Cardiac muscle cell (in vitro differentiated cells and primary cell): ENCODE results near the gene ASCL5. TPM values are rescaled to one million over a fixed set of nuclear protein-coding genes. Genes with fewer than 3 reads are reported as not detected.

Experiments used
- DNase-seq, 2 donors: peaks; one replicate each; pipeline versions ENCODE4 v3.0.0 to v3.0.0-alpha.2; 2010 to 2017; ENCODE audit warnings: low read depth in 1 of 2, low spot score in 1 of 2
- H3K27ac ChIP-seq: fragments of 200-600 bp; sonication (generic); 2 replicates; pipeline ENCODE4 v1.5.1; 2016
- H3K27me3 ChIP-seq: fragments of 200-600 bp; sonication (generic); 2 replicates; pipeline ENCODE4 v1.6.0; 2016; ENCODE audit warnings: control low read depth
- H3K36me3 ChIP-seq: fragments of 200-600 bp; sonication (generic); 2 replicates; pipeline ENCODE4 v1.5.1; 2016; ENCODE audit warnings: control low read depth
- H3K4me1 ChIP-seq: fragments of 200-600 bp; sonication (generic); 2 replicates; pipeline ENCODE4 v1.8.1; 2017; ENCODE audit warnings: low read depth, mild to moderate bottlenecking, mixed run types
- H3K4me3 ChIP-seq: fragments of 200-600 bp; sonication (generic); 2 replicates; pipeline ENCODE4 v1.5.1; 2016; ENCODE audit warnings: mild to moderate bottlenecking
- H3K9me3 ChIP-seq: fragments of 200-600 bp; sonication (generic); 2 replicates; pipeline ENCODE4 v1.5.1; 2017; ENCODE audit warnings: low read depth, mild to moderate bottlenecking, control low read depth
- polyA plus RNA-seq: library from polyadenylated mRNA; unstranded; fragments of >200 nt; fragmentation: Nextera tagmentation; extraction: Ambion mirVana; gene quantifications from 2 replicates; pipeline ENCODE4 v1.2.1, GENCODE V29; 2016
- total RNA-seq: library from RNA; depleted of rRNA; stranded (reverse); fragments of >200 nt; gene quantifications from 2 replicates; pipeline ENCODE4 v1.2.3, GENCODE V29; 2016
- TF ChIP-seq, protein P1 (sequence below): IDR thresholded peaks from 2 replicates; pipeline ENCODE4 v1.5.1; 2012; ENCODE audit warnings: low read depth, mild to moderate bottlenecking, low read length

ASCL5 gene
- total and polyA plus RNA-seq, 2 experiments from 2014 or later: 0.18 TPM; not detected in 1

DNA sequence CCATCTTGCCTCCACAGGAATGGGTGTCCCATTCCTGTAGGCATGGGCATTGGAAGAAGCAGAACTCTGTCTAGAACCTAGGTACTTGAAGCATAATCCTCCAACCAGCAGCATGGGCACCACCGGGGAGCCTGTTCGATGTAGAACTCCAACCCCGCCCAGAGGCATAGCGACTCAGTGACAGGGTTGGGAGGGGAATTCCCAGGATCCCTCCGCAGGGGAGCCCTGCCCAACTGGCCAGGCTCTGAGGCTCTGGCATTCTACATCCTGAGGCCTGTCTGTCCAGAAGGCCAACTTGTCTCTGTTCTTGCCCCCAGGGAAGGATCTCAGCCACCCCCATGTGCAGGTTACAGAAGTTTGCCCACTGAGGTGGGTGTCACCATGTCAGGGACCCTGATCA lies 53.0 kb downstream of the ASCL5 start:
- Histone ChIP-seq H3K4me1 (peaks cover 12% of the 10 kb centered on the region), H3K36me3 (no peaks in the 10 kb centered on the region), H3K9me3 (no peaks in the 10 kb centered on the region), H3K27ac (no peak overlapping the region), H3K4me3 (no peak overlapping the region), H3K27me3 (no peaks in the 10 kb centered on the region)
- no peak for DNase-seq
- TF ChIP-seq, protein P1, sequence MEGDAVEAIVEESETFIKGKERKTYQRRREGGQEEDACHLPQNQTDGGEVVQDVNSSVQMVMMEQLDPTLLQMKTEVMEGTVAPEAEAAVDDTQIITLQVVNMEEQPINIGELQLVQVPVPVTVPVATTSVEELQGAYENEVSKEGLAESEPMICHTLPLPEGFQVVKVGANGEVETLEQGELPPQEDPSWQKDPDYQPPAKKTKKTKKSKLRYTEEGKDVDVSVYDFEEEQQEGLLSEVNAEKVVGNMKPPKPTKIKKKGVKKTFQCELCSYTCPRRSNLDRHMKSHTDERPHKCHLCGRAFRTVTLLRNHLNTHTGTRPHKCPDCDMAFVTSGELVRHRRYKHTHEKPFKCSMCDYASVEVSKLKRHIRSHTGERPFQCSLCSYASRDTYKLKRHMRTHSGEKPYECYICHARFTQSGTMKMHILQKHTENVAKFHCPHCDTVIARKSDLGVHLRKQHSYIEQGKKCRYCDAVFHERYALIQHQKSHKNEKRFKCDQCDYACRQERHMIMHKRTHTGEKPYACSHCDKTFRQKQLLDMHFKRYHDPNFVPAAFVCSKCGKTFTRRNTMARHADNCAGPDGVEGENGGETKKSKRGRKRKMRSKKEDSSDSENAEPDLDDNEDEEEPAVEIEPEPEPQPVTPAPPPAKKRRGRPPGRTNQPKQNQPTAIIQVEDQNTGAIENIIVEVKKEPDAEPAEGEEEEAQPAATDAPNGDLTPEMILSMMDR: no peak

DNA sequence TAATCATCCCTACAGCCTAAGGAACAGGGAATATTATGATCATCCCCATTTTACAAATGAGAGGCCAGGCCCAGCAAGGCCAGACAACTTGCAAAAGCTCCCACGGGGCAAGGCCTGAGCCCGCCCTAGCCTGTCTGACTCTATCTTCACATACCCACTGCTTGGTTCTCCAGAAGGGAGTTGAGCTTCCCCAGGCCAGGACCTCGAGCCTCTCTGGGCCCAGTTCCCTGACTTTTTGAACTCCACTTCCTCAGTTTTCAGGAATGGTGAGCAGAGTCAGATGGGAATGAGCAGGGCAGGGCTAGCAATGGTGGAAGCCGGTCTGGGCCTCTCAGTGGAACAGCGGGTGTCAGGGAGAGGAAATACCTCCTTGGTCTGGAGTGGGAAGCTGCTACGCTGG lies 54.1 kb downstream of the ASCL5 start:
- no peaks in the 10 kb centered on the region for H3K27me3 ChIP-seq
- H3K4me3 ChIP-seq: no peak overlapping the region
- no peak overlapping the region for H3K27ac ChIP-seq
- H3K36me3 ChIP-seq: no peaks in the 10 kb centered on the region
- TF ChIP-seq, protein P1: no peak
- H3K4me1 ChIP-seq: peaks cover 14% of the 10 kb centered on the region
- no peak for DNase-seq
- no peaks in the 10 kb centered on the region for H3K9me3 ChIP-seq

DNA sequence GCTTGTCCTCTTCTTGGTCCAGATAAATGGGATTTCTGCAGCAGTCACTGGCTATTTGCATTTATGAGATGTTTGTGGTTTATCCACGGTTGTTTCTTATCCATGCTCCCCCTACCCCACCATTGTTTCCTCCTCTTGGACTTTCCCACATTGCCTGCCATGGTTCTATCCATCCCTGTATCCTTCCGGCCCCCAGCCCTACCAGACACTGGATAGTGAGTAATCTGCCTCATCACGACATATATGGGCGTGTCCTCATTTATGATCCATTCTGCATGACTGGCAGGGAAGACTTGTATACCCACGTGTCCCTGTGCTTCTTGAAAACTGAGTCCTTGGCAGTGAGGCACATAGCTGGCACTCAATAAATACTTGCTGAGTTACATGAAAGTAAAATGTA lies 54.8 kb downstream of the ASCL5 start:
- H3K27ac ChIP-seq: no peak overlapping the region
- TF ChIP-seq, protein P1: no peak
- no peak overlapping the region for H3K4me3 ChIP-seq
- peaks cover 14% of the 10 kb centered on the region for H3K4me1 ChIP-seq
- H3K27me3 ChIP-seq: no peaks in the 10 kb centered on the region
- no peaks in the 10 kb centered on the region for H3K9me3 ChIP-seq
- DNase-seq: no peak
- no peaks in the 10 kb centered on the region for H3K36me3 ChIP-seq

DNA sequence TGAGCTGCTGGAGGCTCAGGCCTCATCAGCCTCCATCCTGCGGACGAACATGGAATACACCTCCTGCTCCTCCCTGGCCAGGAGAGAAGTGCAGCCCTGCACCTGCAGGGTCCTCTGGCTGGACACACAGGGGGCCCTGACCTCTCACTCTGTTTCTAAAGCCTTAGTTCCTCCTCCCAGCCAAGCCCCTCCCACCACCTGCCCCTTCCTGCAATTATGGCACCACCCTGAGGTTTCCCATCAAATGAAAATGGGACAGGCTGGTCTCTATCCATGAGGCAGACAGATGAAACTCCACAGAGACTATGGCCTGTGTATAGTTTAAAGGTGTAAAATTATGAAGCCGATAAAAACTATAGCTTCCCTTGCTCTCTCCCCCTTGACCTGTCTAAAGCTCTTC lies 57.3 kb downstream of the ASCL5 start:
- Histone ChIP-seq H3K27ac (no peak overlapping the region), H3K27me3 (no peaks in the 10 kb centered on the region), H3K36me3 (no peaks in the 10 kb centered on the region), H3K4me3 (no peak overlapping the region), H3K4me1 (peaks cover 14% of the 10 kb centered on the region), H3K9me3 (no peaks in the 10 kb centered on the region)
- no peak for DNase-seq
- TF ChIP-seq, protein P1: no peak

DNA sequence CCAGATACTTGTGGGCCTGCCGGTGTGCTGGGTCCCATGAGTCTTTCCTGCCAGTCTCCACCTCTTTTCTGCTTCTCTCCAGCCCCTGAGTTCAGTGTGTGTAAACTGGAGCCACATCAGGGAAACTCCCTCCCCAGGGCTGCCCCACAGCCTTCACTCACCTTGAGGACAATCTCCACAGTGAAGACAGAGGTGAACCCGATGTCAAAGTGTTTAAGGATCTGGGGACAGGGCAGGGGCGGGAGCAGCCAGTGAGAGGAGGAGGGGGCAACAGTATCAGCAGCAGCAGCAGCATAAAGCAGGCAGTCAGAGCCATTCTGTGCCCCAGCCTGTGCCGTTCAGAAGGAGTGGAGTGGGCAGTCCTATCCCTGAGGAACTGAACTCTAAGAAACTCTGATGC lies 58.0 kb downstream of the ASCL5 start:
- peaks cover 14% of the 10 kb centered on the region for H3K4me1 ChIP-seq
- H3K9me3 ChIP-seq: no peaks in the 10 kb centered on the region
- H3K4me3 ChIP-seq: no peak overlapping the region
- DNase-seq: no peak
- no peaks in the 10 kb centered on the region for H3K36me3 ChIP-seq
- no peaks in the 10 kb centered on the region for H3K27me3 ChIP-seq
- TF ChIP-seq, protein P1: no peak
- no peak overlapping the region for H3K27ac ChIP-seq

DNA sequence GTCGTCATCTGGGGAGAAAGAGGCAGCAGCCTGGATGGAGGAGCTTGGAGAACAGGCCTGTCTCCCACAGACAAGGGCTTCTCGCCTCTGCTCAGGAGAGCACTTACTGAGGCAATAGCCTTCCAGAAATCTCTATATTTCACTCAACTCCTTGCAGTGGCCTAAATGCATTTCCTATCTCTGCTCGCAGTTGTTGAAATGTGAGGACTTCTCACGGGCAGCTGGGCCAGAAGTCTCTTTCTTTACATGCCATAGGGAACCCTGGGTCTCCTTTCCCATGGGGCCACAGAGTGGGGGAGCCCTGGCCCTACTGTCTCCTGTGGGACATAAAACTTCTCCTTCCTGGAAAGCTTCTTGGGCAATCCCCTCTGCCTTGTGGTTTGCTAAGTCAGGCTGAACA lies 60.0 kb downstream of the ASCL5 start:
- H3K27ac ChIP-seq: no peak overlapping the region
- TF ChIP-seq, protein P1: no peak
- peaks cover 14% of the 10 kb centered on the region for H3K4me1 ChIP-seq
- no peaks in the 10 kb centered on the region for H3K27me3 ChIP-seq
- DNase-seq: no peak
- H3K4me3 ChIP-seq: no peak overlapping the region
- H3K36me3 ChIP-seq: no peaks in the 10 kb centered on the region
- H3K9me3 ChIP-seq: no peaks in the 10 kb centered on the region
